Kidney (tissue), 14 donors: ENCODE data around the gene RPL18. TPM values are rescaled to one million over a fixed set of nuclear protein-coding genes. Genes with fewer than 3 reads are reported as not detected.

Experiments
- DNase-seq, 5 donors: peaks; one replicate each; pipeline ENCODE4 v3.0.0-alpha.2; 2013 to 2020
- FAIRE-seq: peaks from 2 replicates; lab custom pipeline; 2012; peaks lifted over from hg19 to GRCh38; lab: Jason Lieb, UNC
- H3K27ac ChIP-seq, 2 donors: one replicate each; pipeline ENCODE4 v1.7.0; 2013; ENCODE audit warnings: low read depth in 2 of 2, low read length in 2 of 2, inconsistent platforms in 1 of 2
- H3K27me3 ChIP-seq: one replicate; pipeline ENCODE4 v1.7.1; 2013; ENCODE audit warnings: low read length, inconsistent platforms; ENCODE audit not compliant: control insufficient read depth, insufficient read depth
- H3K36me3 ChIP-seq, 3 donors: one replicate each; pipeline versions ENCODE4 v1.7.0 to v1.7.1; 2013; ENCODE audit warnings: low read length in 3 of 3, control low read depth in 1 of 3, inconsistent platforms in 1 of 3; ENCODE audit not compliant: insufficient read depth in 3 of 3, control insufficient read depth in 2 of 3
- H3K4me1 ChIP-seq, 3 donors: one replicate each; pipeline versions ENCODE4 v1.7.0 to v1.7.1; 2013; ENCODE audit warnings: low read length in 3 of 3, inconsistent platforms in 1 of 3, low read depth in 1 of 3; ENCODE audit not compliant: control insufficient read depth in 2 of 3, insufficient read depth in 2 of 3
- H3K4me3 ChIP-seq, 3 donors: one replicate each; pipeline versions ENCODE4 v1.7.0 to v1.8.1; 2013; ENCODE audit warnings: low read length in 3 of 3, control low read depth in 1 of 3, inconsistent platforms in 1 of 3
- H3K9ac ChIP-seq, 3 donors: one replicate each; pipeline versions ENCODE4 v1.7.0 to v1.7.1; 2013; ENCODE audit warnings: low read length in 3 of 3, control low read depth in 1 of 3, inconsistent platforms in 1 of 3
- H3K9me3 ChIP-seq, 3 donors: one replicate each; pipeline versions ENCODE4 v1.7.0 to v1.7.1; 2013; ENCODE audit warnings: low read length in 3 of 3, control low read depth in 1 of 3, inconsistent platforms in 1 of 3; ENCODE audit not compliant: control insufficient read depth in 2 of 3, insufficient read depth in 1 of 3
- CTCF ChIP-seq: IDR thresholded peaks from 3 replicates; pipeline ENCODE4 v1.5.1; 2012; ENCODE audit warnings: mild to moderate bottlenecking, moderate library complexity, borderline replicate concordance; ENCODE audit not compliant: insufficient read depth; ENCODE audit errors: extremely low read depth
- intact Hi-C: fragments of 100-400 bp; cut with DNase I; formaldehyde crosslinking; loops from one replicate; pipeline ENCODE4 v1.11.1; 2022
- polyA plus RNA-seq: library from polyadenylated mRNA; stranded (reverse); fragments of 350-450 nt; fragmentation: Illumina TruSeq; extraction: RNeasy Lipid Tissue Mini Kit (QIAGEN cat#74804); gene quantifications from one replicate; pipeline ENCODE4 v1.2.3, GENCODE V29; 2014; ENCODE audit warnings: low read depth, low replicate concordance; ENCODE audit not compliant: insufficient read depth
- total RNA-seq: library from RNA; stranded (reverse); fragmentation: NEBNext Ultra II Directional; extraction: Animal tissue kit (Norgen Biotek cat#: 25700); gene quantifications from one replicate; pipeline ENCODE4 v1.2.1, GENCODE V29; 2021
- donor health status: control.
- donor health status: control.
- donor health status: control.
- donor health status: control.
- donor health status: control.
- donor health status: DM: yes; HTN: yes; CAD: no.
- donor health status: Normal renal cell carcinoma (clear cell type).

The RPL18 gene
- total and polyA plus RNA-seq, 2 donors from 2014 or later, result 986 to 1,596 TPM

- FAIRE-seq (no peak), DNase-seq (peak in 2 of 5 donors; percentile 76 to 92)
- peaks cover 0 to 18% (median 9%) of the 10 kb centered on the region in 3 donors for H3K4me1 ChIP-seq
- H3K4me3 ChIP-seq, result no peak within 1 kb of the TSS
- no peaks in the 10 kb centered on the region for H3K9me3 ChIP-seq
- H3K27me3 ChIP-seq, result no peaks in the 10 kb centered on the region
- intact Hi-C loops, result no loop called here
- no peak within 1 kb of the TSS for H3K27ac ChIP-seq
- no peak within 1 kb of the TSS for H3K9ac ChIP-seq
- H3K36me3 ChIP-seq, result peaks cover 0 to 18% (median 11%) of the 10 kb centered on the region in 3 donors
- TF ChIP-seq CTCF, result no peak
Observed at GRCh38 chr19:48614436-48615230, 4.3 kb downstream of the RPL18 start, which contains the start of gene FAM83E. Gene FAM83E, minus strand, starts transcription at chr19:48615076. Its CDS starts 1,704 bp downstream, at chr19:48613372.

- FAIRE-seq (no peak), DNase-seq (no peak)
- Histone ChIP-seq H3K4me1 (peaks cover 0 to 18% (median 9%) of the 10 kb centered on the region in 3 donors), H3K4me3 (no peak overlapping the region), H3K36me3 (peaks cover 0 to 18% (median 11%) of the 10 kb centered on the region in 3 donors), H3K27ac (no peak overlapping the region), H3K9ac (no peak overlapping the region), H3K27me3 (no peaks in the 10 kb centered on the region), H3K9me3 (no peaks in the 10 kb centered on the region)
- intact Hi-C loops, result no loop called here
- no peak for TF ChIP-seq CTCF
Observed at GRCh38 chr19:48613852-48614435, 5.0 kb downstream of the RPL18 start.

GRCh38 chr19:48613024-48613851 lies 5.7 kb downstream of the RPL18 start:
- Histone ChIP-seq H3K27me3 (no peaks in the 10 kb centered on the region), H3K4me3 (no peak overlapping the region), H3K4me1 (peaks cover 0 to 16% (median 9%) of the 10 kb centered on the region in 3 donors), H3K36me3 (peaks cover 0 to 18% (median 11%) of the 10 kb centered on the region in 3 donors), H3K9me3 (no peaks in the 10 kb centered on the region), H3K27ac (no peak overlapping the region), H3K9ac (no peak overlapping the region)
- no peak for FAIRE-seq
- DNase-seq, result peak in 1 of 5 donors; percentile 50
- TF ChIP-seq CTCF, result no peak
- intact Hi-C loops, result no loop called here
